ENCODE results near the gene PCDHA7.
"Not testable (repeated sequence)": the region's sequence is repeated elsewhere in the genome, so short reads cannot be mapped to it uniquely, and the experiment has no call there.

PCDHA7 gene, protein sequence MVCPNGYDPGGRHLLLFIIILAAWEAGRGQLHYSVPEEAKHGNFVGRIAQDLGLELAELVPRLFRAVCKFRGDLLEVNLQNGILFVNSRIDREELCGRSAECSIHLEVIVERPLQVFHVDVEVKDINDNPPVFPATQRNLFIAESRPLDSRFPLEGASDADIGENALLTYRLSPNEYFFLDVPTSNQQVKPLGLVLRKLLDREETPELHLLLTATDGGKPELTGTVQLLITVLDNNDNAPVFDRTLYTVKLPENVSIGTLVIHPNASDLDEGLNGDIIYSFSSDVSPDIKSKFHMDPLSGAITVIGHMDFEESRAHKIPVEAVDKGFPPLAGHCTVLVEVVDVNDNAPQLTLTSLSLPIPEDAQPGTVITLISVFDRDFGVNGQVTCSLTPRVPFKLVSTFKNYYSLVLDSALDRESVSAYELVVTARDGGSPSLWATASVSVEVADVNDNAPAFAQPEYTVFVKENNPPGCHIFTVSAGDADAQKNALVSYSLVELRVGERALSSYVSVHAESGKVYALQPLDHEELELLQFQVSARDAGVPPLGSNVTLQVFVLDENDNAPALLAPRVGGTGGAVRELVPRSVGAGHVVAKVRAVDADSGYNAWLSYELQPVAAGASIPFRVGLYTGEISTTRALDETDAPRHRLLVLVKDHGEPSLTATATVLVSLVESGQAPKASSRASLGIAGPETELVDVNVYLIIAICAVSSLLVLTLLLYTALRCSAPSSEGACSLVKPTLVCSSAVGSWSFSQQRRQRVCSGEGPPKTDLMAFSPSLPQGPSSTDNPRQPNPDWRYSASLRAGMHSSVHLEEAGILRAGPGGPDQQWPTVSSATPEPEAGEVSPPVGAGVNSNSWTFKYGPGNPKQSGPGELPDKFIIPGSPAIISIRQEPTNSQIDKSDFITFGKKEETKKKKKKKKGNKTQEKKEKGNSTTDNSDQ

DNA sequence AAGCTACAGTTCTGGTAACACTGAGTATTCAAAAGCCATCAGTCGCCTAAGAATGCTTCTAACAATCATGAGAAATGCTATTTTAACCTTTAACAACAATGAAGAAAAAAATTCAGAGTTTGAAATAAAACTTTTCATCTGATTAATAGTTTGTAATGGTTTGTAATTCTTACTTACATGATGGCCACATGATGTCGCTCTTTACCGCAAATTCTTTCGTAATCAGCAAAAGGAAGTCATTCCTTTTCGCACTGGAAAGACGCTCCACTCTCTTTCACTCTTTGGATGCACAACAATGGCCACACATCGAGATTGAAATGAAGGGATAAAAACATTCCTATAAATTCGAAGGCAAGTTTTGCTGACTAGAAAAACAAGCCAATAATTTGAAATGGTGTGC is at the start of gene PCDHA7:
Gene PCDHA7, plus strand, starts transcription at position 277 of the 400 bp plus-strand sequence. Its CDS starts 115 bp downstream, at position 392.
- DNase-seq, result no peak

DNA sequence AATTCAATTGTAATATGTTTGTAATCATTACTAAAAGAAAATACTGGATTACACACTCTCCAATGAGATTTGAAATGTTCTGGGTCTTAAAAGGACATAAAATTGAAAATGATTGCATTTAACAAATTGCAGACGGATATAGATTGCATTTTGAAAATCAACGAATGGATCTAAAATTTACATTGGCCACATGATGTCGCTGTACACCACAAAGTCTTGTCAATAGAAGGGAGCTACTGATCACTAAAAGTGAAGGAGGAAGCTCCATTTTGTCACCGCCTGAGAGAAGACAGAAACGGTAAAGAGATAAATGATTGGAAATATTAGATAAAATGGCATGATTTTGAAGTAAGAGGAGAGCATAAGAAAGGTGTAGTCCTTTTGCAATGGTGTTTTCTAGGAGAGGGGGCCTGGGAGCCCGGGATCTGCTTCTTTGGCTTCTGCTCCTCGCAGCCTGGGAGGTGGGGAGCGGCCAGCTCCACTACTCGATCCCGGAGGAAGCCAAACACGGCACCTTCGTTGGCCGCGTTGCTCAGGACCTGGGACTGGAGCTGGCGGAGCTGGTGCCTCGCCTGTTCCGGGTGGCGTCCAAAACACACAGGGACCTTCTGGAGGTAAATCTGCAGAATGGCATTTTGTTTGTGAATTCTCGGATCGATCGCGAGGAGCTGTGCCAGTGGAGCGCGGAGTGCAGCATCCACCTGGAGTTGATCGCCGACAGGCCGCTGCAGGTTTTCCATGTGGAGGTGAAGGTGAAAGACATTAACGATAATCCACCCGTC is 48.0 kb upstream of the PCDHA7 start, which contains the start of gene PCDHA1:
Gene PCDHA1, plus strand, starts transcription at position 236 of the 782 bp plus-strand sequence.
- no peak for DNase-seq

DNA sequence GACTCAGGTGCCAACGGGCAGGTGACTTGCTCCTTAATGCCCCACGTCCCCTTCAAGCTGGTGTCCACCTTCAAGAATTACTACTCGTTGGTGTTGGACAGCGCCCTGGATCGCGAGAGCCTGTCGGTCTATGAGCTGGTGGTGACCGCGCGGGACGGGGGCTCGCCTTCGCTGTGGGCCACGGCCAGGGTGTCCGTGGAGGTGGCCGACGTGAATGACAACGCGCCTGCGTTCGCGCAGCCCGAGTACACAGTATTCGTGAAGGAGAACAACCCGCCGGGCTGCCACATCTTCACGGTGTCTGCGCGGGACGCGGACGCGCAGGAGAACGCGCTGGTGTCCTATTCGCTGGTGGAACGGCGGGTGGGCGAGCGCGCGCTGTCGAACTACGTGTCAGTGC is 46.6 kb upstream of the PCDHA7 start:
- not testable (repeated sequence) for DNase-seq

DNA sequence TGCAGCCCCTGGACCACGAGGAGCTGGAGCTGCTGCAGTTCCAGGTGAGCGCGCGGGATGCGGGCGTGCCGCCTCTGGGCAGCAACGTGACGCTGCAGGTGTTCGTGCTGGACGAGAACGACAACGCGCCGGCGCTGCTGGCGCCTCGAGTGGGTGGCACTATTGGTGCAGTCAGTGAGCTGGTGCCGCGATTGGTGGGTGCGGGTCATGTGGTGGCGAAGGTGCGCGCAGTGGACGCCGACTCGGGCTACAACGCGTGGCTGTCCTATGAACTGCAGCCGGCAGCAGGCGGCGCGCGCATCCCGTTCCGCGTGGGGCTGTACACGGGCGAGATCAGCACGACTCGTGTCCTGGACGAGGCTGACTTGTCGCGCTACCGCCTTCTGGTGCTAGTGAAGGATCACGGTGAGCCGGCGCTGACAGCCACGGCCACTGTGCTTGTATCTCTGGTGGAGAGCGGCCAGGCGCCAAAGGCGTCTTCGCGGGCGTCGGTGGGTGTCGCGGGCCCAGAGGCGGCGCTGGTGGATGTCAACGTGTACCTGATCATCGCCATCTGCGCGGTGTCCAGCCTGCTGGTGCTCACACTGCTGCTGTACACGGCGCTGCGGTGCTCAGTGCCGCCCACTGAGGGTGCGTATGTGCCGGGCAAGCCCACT is 46.1 kb upstream of the PCDHA7 start:
- not testable (repeated sequence) for DNase-seq

DNA sequence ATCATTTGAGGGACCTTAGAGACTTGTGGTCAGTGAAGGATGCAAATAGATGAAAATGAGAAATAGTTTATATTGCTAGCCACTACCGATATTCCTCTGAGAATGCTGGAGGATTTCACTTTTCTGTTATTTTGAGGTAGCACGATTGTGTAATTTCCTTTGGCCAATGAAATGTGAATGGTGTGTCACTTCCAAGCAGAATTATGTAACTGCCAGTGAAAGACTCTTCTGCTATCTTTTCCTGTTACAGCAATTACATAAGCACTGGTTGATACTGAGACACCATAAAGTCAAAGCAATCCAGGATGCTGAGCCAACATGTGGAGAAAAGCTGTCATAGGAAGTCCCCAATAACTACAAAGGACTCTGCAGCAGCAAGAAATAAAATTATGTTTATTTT is 43.0 kb upstream of the PCDHA7 start:
- no peak for DNase-seq

DNA sequence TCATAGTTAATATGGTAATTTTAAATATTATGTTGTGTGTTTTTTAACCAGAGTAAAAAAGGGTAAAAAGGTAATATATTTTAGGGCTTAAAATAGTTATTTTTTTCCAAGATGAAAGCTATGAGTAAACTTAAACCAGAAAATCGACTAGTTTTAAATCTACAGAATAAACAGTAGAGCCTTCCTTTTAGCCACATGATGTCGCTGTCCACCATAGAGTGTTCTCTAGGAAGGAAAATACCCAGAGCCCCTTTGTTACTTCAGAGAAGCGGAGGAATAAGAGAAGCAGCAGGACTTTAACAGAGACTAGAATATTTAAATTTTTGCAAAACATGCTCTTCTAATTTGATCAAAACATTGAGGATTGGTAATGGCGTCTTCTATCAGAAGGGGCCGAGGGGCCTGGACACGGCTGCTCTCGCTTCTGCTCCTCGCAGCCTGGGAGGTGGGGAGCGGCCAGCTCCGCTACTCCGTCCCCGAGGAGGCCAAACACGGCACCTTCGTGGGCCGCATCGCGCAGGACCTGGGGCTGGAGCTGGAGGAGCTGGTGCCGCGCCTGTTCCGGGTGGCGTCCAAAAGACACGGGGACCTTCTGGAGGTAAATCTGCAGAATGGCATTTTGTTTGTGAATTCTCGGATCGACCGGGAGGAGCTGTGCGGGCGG is 39.3 kb upstream of the PCDHA7 start, which contains the start of gene PCDHA2:
Gene PCDHA2, plus strand, starts transcription at position 258 of the 664 bp plus-strand sequence.
- peak; percentile 41 to 46 for DNase-seq

DNA sequence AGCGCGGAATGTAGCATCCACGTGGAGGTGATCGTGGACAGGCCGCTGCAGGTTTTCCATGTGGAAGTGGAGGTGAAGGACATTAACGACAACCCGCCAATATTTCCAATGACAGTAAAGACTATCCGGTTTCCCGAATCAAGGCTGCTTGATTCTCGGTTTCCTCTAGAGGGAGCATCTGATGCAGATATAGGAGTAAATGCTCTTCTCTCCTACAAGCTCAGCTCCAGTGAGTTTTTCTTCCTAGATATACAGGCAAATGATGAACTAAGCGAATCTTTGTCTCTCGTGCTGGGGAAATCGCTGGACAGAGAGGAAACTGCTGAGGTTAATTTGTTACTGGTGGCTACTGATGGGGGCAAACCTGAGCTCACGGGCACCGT is 38.8 kb upstream of the PCDHA7 start:
- peak; percentile 17 to 32 for DNase-seq

DNA sequence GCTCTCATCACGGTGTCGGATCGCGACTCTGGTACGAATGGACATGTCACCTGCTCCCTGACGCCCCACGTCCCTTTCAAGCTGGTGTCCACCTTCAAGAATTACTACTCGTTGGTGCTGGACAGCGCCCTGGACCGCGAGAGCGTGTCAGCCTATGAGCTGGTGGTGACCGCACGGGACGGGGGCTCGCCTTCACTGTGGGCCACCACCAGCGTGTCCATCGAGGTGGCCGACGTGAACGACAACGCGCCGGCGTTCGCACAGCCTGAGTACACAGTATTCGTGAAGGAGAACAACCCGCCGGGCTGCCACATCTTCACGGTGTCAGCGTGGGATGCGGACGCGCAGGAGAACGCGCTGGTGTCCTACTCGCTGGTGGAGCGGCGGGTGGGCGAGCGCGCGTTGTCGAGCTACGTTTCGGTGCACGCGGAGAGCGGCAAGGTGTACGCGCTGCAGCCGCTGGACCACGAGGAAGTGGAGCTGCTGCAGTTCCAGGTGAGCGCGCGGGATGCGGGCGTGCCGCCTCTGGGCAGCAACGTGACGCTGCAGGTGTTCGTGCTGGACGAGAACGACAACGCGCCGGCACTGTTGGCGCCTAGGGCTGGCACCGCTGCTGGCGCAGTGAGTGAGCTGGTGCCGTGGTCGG is 37.9 kb upstream of the PCDHA7 start:
- DNase-seq, result not testable (repeated sequence)

DNA sequence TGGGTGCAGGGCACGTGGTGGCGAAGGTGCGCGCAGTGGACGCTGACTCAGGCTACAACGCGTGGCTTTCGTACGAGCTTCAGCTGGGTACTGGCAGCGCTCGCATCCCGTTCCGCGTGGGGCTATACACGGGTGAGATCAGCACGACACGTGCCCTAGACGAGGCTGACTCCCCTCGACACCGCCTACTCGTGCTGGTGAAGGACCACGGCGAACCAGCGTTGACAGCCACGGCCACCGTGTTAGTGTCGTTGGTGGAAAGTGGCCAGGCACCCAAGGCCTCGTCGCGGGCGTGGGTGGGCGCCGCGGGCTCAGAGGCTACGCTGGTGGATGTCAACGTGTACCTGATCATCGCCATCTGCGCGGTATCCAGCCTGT is 37.4 kb upstream of the PCDHA7 start:
- no peak for DNase-seq

DNA sequence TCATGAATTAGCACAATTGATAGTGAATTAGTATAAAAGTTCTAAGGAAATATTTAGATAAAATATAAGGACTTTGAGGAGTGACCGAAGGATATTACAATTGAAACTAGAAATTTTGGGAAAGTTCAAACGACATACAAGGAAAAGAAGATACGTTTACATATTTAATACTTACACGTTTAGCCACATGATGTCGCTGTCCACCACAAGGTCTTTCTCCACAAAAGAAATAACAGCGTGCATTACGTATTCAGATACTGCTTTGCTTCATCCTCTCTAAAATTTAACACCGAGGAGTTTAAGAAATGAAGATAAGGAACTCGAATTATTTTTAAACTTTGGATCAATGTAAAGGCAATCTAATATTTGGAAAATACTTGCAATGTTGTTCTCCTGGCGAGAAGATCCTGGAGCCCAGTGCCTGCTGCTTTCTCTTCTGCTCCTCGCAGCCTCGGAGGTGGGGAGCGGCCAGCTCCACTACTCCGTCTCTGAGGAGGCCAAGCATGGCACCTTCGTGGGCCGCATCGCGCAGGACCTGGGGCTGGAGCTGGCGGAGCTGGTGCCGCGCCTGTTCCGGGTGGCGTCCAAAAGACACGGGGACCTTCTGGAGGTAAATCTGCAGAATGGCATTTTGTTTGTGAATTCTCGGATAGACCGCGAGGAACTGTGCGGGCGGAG is 33.1 kb upstream of the PCDHA7 start, which contains the start of gene PCDHA3:
Gene PCDHA3, plus strand, starts transcription at position 242 of the 678 bp plus-strand sequence.
- DNase-seq, result no peak

DNA sequence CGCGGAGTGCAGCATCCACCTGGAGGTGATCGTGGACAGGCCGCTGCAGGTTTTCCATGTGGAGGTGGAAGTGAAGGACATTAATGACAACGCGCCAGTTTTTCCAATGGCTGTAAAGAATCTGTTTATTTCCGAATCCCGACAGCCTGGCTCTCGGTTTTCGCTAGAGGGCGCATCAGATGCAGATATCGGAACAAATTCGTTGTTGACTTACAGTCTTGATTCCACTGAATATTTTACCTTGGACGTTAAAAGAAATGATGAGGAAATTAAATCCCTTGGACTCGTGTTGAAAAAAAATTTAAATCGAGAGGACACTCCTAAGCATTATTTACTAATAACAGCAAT is 32.6 kb upstream of the PCDHA7 start:
- DNase-seq, result no peak

DNA sequence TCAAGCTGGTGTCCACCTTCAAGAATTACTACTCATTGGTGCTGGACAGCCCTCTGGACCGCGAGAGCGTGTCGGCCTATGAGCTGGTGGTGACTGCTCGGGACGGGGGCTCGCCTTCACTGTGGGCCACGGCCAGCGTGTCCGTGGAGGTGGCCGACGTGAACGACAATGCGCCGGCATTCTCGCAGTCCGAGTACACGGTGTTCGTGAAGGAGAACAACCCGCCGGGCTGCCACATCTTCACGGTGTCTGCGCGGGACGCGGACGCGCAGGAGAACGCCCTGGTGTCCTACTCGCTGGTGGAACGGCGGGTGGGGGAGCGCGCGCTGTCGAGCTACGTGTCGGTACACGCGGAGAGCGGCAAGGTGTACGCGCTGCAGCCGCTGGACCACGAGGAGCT is 31.7 kb upstream of the PCDHA7 start:
- not testable (repeated sequence) for DNase-seq

DNA sequence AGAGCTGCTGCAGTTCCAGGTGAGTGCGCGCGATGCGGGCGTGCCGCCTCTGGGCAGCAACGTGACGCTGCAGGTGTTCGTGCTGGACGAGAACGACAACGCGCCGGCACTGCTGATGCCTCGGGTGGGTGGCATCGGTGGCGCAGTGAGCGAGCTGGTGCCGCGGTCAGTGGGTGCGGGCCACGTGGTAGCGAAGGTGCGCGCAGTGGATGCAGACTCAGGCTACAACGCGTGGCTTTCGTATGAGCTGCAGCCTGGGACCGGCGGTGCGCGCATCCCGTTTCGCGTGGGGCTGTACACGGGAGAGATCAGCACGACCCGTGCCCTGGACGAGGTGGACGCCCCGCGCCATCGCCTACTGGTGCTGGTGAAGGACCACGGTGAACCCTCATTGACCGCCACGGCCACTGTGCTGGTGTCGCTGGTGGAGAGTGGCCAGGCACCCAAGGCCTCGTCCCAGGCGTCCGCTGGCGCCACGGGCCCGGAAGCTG is 31.2 kb upstream of the PCDHA7 start:
- no peak for DNase-seq

DNA sequence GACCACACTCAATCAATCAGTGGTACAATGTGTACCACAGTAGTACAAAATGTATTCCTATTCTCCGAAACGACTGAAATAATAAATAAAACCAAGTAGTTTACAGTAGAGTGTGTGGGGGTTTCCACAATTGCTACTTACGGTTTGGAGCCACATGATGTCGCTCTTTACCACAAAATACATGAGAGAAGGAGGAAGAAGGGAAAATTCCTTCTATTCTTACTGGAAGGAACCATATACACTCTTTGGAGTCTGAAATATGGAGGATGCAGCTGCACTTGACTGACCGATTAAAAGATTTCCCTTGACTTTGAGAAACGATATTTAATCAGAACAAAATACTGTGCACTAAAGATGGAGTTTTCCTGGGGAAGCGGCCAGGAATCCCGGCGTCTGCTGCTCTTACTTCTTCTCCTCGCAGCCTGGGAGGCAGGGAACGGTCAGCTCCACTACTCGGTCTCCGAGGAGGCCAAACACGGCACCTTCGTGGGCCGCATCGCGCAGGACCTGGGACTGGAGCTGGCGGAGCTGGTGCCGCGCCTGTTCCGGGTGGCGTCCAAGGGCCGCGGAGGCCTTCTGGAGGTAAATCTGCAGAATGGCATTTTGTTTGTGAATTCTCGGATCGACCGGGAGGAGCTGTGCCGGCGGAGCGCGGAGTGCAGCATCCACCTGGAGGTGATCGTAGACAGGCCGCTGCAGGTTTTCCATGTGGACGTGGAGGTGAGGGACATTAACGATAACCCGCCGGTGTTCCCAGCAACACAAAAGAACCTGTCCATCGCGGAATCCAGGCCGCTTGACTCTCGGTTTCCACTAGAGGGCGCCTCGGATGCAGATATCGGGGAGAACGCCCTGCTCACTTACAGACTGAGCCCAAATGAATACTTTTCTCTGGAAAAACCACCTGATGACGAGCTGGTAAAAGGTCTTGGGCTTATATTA is 27.0 kb upstream of the PCDHA7 start, which contains the start of gene PCDHA4:
Gene PCDHA4, plus strand, starts transcription at position 235 of the 942 bp plus-strand sequence.
- DNase-seq, result no peak

DNA sequence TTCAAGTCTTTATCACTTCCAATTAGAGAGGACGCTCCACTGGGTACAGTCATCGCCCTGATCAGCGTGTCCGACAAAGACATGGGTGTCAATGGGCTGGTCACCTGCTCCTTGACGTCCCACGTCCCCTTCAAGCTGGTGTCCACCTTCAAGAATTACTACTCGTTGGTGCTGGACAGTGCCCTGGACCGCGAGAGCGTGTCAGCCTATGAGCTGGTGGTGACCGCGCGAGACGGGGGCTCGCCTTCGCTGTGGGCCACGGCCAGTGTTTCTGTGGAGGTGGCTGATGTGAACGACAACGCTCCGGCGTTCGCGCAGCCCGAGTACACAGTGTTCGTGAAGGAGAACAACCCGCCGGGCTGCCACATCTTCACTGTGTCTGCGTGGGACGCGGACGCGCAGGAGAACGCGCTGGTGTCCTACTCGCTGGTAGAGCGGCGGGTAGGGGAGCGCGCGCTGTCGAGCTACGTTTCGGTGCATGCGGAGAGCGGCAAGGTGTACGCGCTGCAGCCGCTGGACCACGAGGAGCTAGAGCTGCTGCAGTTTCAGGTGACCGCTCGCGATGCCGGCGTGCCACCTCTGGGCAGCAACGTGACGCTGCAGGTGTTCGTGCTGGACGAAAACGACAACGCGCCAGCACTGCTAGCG is 25.7 kb upstream of the PCDHA7 start:
- not testable (repeated sequence) for DNase-seq

DNA sequence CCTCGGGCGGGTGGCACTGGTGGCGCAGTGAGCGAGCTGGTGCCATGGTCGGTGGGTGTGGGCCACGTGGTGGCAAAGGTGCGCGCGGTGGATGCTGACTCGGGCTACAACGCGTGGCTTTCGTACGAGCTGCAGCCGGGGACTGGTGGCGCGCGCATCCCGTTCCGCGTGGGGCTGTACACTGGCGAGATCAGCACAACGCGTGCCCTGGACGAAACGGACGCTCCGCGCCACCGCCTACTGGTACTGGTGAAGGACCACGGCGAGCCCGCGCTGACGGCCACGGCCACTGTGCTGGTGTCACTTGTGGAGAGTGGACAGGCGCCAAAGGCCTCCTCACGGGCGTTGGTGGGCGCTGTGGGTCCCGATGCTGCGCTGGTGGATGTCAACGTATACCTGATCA is 25.2 kb upstream of the PCDHA7 start:
- no peak for DNase-seq

DNA sequence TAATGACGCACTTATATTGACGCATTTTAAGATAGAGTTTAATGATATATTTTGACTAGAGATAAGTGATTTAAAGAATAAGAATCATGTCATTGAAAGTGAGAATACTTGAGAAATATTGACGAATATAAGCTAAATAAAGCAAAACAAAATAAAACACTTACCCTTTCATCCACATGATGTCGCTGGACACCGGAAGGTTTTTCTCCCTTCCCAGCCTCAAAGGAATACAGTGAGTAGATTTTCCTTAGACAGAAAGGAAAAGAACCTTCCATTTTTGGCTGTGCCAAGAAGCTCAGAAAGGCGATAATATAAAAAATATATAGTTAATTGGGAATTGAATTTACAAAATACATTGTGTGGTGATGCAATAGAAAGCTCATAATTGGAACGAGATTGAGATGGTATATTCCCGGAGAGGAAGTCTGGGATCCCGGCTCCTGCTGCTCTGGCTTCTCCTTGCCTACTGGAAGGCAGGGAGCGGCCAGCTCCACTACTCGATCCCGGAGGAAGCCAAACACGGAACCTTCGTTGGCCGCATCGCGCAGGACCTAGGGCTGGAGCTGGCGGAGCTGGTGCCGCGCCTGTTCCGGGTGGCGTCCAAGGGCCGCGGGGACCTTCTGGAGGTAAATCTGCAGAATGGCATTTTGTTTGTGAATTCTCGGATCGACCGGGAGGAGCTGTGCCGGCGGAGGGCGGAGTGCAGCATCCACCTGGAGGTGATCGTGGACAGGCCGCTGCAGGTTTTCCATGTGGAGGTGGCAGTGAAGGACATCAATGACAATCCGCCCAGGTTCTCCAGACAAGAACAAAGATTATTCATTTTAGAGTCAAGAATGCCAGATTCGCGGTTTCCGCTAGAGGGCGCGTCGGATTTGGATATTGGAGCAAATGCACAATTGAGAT is 12.4 kb upstream of the PCDHA7 start, which contains the start of gene PCDHA5:
Gene PCDHA5, plus strand, starts transcription at position 239 of the 906 bp plus-strand sequence.
- no peak for DNase-seq

Data from NCI-H187 (cell line).